T-helper 22 cell (primary cell): ENCODE results near the gene VENTX.

Experiments used
- DNase-seq: peaks from one replicate; pipeline ENCODE4 v3.0.0-alpha.2; 2020; ENCODE audit warnings: low read depth

VENTX gene

DNA sequence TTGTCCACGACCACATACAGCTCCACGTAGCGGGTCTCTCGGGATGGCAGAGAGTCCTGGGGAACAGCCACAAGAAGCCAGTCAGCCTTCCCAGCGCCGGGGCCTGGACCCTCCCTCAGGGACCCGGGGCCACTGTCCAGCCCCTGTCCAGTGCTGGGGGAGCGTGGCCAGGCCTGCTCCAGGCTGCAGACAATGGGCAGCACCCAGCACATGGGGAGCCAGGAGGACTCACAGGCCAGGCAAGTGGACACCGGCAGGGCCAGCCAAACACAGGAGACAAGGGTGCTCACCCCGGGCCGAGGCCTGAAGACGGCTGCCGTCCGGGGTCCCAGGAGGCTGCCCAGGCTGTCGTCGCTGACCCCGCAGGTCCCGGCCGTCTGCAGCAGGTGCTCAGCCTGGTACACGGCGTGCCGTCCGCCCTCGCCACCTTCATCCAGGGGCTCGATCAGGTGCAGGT, 35.3 kb downstream of the VENTX start:
- DNase-seq: no peak

- DNase-seq: no peak
Measured at GRCh38 chr10:133273534-133274143, 36.0 kb downstream of the VENTX start.

DNA sequence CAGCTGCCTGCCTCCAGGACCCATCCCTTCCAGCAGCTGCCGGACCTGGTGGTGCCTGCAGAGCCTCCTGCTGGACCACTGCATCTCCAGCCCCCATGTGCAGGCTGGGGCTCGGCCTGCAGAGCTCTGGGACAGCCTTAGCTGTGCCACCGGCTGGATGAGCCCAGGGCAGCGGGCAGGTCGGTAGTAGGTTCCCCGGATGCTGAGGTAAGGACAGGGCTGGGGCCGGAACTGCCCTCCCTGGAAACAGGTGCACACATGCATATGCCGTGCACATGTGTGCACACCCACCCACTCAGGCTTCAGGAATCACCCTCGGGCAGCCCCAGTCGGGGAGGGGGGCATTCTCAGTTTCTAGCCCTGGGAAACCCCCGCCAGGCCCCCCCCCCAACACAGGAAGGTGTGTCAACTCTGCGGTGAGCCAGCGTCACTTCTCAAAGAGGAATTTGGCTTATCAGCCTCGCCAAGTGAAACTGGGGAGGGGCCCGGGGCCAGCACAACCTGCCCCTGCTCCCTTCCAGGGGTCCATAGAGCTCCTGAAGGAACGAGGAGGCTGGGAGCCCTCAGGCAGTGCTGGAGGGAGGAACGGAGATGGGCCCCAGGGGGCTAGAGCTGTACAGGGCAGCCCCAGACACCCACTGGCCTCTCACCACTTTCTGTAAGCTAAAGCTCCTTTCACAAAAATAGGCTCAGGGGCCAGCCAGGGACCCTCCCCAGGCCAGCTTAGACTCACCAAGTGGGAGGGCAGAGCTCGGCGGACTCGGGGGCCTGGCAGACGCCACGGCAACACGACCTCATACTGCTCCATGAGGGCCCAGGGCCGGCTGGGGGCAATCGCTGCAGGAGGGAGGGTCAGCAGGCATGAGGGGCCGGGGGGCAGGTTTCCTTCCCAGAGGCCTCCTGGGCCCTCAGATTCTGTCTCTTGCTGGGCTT, 37.4 kb downstream of the VENTX start:
- DNase-seq: peak; percentile 89

GRCh38 chr10:133275684-133276092, 38.0 kb downstream of the VENTX start:
- no peak for DNase-seq

GRCh38 chr10:133276100-133276434, 38.4 kb downstream of the VENTX start:
- DNase-seq: no peak

GRCh38 chr10:133276435-133277201, 39.0 kb downstream of the VENTX start, which contains the start of gene ADAM8:
Gene ADAM8, minus strand, starts transcription at chr10:133276868. Its CDS starts 51 bp downstream, at chr10:133276817.
- DNase-seq: peak; percentile 60

- DNase-seq: no peak
Measured at GRCh38 chr10:133277277-133277992, 39.8 kb downstream of the VENTX start.

- DNase-seq: no peak
Measured at GRCh38 chr10:133277993-133278576, 40.4 kb downstream of the VENTX start.

DNA sequence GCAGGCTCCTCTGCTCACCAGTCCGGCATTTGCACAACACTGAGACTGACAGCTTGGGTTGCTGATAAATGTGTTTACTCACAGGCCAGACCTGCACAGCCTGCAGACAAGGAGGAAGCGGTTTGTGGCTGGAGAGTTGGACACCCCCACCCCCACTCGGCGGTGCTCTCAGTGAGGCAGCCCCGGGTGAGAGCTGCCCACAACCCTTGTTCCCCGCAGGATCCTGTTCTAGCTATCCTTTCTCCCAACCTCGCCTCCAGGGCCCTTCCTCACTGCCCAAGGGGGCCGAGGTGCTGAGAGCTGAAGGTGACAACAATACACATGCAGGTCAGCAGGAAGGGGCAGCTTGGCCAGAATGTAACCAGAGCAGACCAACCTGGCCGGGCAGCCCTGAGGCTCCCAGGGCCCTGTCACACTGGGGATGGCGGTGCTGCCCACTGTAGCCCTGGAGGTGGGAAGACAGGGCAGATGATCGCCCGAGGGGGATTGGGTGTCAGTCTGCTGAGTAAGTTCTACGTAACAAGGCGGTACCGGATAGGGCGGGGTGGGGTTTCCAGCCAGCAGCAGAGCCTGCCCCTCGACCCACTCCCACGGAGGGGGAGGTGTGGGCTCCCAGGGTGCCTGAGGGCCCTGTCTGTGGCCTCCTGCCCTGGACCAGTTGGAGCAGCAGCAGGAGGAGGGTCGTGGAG, 41.1 kb downstream of the VENTX start:
- DNase-seq: peak; percentile 74

DNA sequence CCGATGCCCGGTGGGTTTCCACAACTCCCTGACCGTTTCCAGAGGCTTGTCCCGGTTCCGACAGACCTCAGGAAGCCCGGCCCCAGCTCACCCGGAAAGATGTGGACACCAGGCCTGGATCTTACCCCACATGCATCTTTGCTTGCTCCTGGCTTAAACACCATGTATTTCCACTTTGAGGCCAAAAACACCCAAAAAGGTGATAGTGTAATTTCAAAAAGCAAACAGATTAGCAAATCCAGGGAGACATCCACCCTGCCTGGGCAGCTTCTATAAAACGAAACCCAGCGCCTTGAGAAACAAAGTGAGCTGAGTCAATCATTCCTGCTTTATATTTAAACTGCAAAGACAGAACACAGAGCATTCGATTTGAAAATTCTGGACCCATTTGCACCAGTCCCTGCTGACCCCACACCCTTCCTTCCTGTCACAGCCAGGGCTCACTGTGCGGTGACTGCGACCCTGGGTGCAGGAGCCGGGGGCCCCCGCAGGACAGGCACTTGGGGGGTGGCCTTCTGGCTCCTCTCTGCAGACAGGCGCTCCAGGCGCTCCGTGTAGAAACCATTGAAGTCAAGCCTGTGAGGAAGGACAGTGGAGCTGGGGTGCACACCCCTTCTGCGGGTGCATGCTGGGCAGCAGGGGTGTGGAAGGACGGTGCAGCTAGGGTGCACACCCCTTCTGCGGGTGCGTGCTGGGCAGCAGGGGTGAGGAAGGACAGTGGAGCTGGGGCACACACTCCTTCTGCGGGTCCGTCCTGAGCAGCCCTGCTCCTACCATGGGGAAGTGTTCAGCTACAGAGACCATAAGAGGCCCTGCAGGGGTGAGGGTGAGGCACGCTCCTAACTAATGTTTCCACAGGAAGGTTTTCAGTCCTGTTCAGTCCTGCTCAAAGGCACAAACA, 41.9 kb downstream of the VENTX start:
- no peak for DNase-seq

DNA sequence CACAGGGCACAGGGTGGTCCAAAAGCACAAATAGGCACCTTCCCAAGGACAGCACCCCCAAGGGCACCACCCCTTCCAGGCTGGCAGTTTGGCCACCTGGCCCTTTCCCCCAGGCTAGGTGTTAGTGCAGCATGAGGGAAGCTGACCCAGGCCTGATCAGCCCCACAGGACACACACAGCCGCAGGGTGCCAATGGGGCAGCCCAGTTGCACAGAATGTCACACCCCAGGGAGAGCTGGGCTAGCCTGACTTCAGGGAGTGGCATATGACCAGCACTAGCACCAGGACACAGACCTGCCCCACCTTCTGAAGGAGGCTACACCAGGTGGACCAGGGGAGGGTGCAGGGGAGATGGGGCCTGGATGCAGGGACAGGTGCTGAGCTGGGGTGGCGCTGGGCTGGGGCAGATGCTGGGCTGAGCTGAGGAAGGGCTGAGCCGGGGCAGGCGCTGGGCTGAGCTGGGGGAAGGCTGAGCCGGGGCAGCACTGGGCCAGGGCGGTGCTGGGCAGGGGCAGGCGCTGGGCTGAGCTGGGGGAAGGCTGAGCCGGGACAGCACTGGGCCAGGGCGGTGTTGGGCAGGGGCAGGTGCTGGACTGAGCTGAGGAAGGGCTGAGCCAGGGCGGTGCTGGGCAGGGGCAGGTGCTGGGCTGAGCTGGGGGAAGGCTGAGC, 42.9 kb downstream of the VENTX start:
- no peak for DNase-seq

DNA sequence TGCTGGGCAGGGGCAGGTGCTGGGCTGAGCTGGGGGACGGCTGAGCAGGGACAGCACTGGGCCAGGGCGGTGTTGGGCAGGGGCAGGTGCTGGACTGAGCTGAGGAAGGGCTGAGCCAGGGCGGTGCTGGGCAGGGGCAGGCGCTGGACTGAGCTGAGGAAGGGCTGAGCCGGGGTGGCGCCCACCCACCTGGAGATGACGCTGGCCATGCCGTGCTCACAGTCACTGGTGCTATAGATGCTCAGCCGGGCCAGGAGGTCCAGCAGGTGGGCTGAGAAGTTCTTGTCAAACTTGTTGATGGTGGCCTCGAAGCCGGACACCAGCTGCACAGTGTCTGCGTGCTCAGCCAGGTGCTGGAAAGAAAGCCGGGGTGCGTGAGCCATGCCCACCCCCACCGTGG, 43.4 kb downstream of the VENTX start:
- no peak for DNase-seq

DNA sequence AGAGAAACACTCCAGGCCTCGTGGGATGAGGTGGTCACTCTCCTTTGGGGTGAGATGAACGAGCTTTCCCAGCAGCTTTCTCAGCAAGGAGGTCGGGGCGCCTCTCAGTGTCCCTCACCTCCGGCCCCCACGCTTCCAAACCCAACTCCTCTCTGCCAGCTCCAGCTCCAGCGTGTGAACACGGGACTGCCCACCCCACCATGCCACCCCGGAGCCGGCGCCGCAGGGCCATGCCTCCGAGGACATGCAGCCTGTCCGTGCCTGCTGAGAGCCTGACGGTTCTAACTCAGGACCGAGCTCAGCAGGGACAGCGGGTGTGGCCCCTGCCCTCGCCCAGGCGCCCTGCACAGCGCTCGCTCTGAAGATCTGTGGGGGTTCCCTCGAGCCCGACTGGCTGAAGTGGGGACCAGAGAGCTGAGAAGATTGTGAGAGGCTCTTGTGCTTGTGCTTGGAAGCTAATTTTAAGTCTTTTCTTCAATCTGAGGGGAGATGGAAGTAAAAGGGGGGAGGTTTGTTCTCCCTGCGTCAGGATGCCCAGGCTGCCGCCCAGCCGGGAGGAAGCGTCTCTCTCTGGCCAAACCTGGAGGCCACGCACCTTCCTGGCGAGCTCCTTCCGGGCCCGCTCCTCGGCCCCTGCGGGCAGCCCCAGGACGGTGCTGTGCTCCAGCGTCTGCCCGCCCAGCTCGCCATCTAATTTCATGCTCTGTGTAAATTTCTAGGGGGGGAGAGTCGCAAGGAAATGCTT, 44.1 kb downstream of the VENTX start:
- no peak for DNase-seq

DNA sequence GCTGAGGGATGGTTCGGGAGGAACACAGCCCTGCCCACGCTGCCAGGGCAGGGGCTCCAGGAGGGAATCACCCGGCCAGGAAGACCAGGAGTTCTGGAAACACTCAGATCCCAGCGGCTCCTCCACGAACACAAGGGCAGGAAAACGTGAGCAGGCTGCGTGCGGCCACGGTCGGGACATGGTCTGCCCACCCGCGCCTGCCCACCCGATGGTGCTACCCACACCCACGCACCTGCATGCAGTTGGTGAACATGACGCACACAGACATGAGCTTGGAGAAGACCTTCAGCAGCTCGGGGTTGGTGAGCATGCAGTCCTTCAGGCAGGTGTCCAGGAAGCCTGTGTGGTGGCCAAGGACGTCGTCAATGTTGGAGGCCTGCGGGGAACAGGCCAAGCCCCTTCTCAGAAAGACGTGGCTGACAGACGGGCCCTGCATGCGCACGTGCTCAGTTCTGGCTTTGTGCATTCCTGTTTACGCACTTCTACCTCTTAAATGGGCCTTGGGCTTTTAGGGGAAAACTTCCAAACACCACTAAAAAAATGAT, 45.3 kb downstream of the VENTX start:
- no peak for DNase-seq

- no peak for DNase-seq
Measured at GRCh38 chr10:133283931-133284330, 46.3 kb downstream of the VENTX start.

GRCh38 chr10:133285217-133285616, 47.6 kb downstream of the VENTX start:
- no peak for DNase-seq

DNA sequence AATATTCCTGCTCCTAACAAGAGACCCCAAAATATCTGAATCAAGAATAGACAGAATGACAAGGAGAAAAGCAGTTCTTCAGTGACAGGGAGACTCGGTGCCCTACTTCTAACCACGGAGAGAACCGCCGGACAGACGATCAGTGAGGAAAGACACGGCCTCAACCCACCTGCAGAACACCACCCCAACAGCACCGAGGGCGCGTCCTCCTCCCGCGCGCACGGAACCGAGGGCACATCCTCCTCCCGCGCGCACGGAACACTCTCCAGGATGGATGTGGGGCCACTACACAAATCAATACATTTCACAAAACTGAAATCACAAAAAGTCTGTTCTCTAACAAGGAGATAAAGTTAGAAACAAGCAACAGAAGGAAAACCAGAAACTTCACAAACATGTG, 48.7 kb downstream of the VENTX start:
- DNase-seq: no peak

GRCh38 chr10:133287832-133288500, 50.3 kb downstream of the VENTX start:
- no peak for DNase-seq
